HG03064 (cell line): Measurements from ENCODE around the gene LBP.
"Not testable (repeated sequence)": the region's sequence is repeated elsewhere in the genome, so short reads cannot be mapped to it uniquely, and the experiment has no call there.

ENCODE experiments used
- ATAC-seq: cut with Tn5 transposase; IDR thresholded peaks from one replicate; pipeline ENCODE4 v1.9.1; 2021; ENCODE audit warnings: low read depth; ENCODE audit not compliant: unreplicated experiment

LBP gene

GRCh38 chr20:38392356-38392755, 46.1 kb downstream of the LBP start:
- no peak for ATAC-seq

- ATAC-seq, result no peak
Measured at GRCh38 chr20:38393259-38393658, 47.0 kb downstream of the LBP start.

GRCh38 chr20:38395165-38395564, 48.9 kb downstream of the LBP start:
- ATAC-seq, result no peak

- not testable (repeated sequence) for ATAC-seq
Measured at GRCh38 chr20:38395751-38396395, 49.6 kb downstream of the LBP start.

GRCh38 chr20:38402089-38402488, 55.8 kb downstream of the LBP start:
- no peak for ATAC-seq

- no peak for ATAC-seq
Measured at GRCh38 chr20:38402816-38403215, 56.5 kb downstream of the LBP start.

- ATAC-seq, result no peak
Measured at GRCh38 chr20:38404016-38404415, 57.7 kb downstream of the LBP start.

- ATAC-seq, result no peak
Measured at GRCh38 chr20:38405132-38405531, 58.9 kb downstream of the LBP start.

GRCh38 chr20:38406476-38406875, 60.2 kb downstream of the LBP start:
- no peak for ATAC-seq

- no peak for ATAC-seq
Measured at GRCh38 chr20:38407321-38407720, 61.0 kb downstream of the LBP start.

- not testable (repeated sequence) for ATAC-seq
Measured at GRCh38 chr20:38407822-38408221, 61.5 kb downstream of the LBP start.

- no peak for ATAC-seq
Measured at GRCh38 chr20:38412877-38413577, 66.7 kb downstream of the LBP start.

- no peak for ATAC-seq
Measured at GRCh38 chr20:38414769-38415450, 68.6 kb downstream of the LBP start.

- ATAC-seq, result no peak
Measured at GRCh38 chr20:38418509-38419204, 72.4 kb downstream of the LBP start.

GRCh38 chr20:38420388-38421085, 74.3 kb downstream of the LBP start:
- ATAC-seq, result no peak

GRCh38 chr20:38421915-38422314, 75.6 kb downstream of the LBP start:
- ATAC-seq, result no peak

- ATAC-seq, result no peak
Measured at GRCh38 chr20:38423541-38423940, 77.3 kb downstream of the LBP start.

- no peak for ATAC-seq
Measured at GRCh38 chr20:38424401-38424800, 78.1 kb downstream of the LBP start.

- no peak for ATAC-seq
Measured at GRCh38 chr20:38426006-38426897, 80.0 kb downstream of the LBP start.
